Mesendoderm (in vitro differentiated cells): ENCODE results near the gene EGFR.

Experiments used
- DNase-seq: peaks from one replicate; pipeline ENCODE4 v3.0.0; 2013
- H2AK5ac ChIP-seq: 2 replicates; pipeline ENCODE4 v1.6.1; 2013; ENCODE audit warnings: low read length, inconsistent platforms
- H2BK120ac ChIP-seq: 2 replicates; pipeline ENCODE4 v1.6.1; 2013; ENCODE audit warnings: low read depth, mild to moderate bottlenecking, low read length, moderate library complexity, mixed read lengths
- H2BK15ac ChIP-seq: replicated peaks from 2 replicates; pipeline ENCODE4 v1.6.1; 2013; ENCODE audit warnings: low read depth, mild to moderate bottlenecking, moderate library complexity
- H2BK5ac ChIP-seq: 2 replicates; pipeline ENCODE4 v1.6.1; 2013; ENCODE audit warnings: low read length, inconsistent platforms
- H3K18ac ChIP-seq: 2 replicates; pipeline ENCODE4 v1.6.1; 2013; ENCODE audit warnings: mild to moderate bottlenecking, low read length, mixed read lengths
- H3K23ac ChIP-seq: one replicate; pipeline ENCODE4 v1.6.1; 2013; ENCODE audit warnings: low read length
- H3K27ac ChIP-seq: 2 replicates; pipeline ENCODE4 v1.5.1; 2013; ENCODE audit warnings: low read depth, mild to moderate bottlenecking, inconsistent platforms, low read length, moderate library complexity
- H3K27me3 ChIP-seq: 2 replicates; pipeline ENCODE4 v1.6.1; 2013; ENCODE audit warnings: low read length, control low read depth, mild to moderate bottlenecking, inconsistent platforms; ENCODE audit not compliant: insufficient read depth, poor library complexity
- H3K36me3 ChIP-seq: 2 replicates; pipeline ENCODE4 v1.6.1; 2013; ENCODE audit warnings: low read length, inconsistent platforms; ENCODE audit not compliant: control insufficient read depth, insufficient read depth
- H3K4ac ChIP-seq: one replicate; pipeline ENCODE4 v1.6.1; 2013; ENCODE audit warnings: low read depth, mild to moderate bottlenecking, low read length, moderate library complexity
- H3K4me1 ChIP-seq: 2 replicates; pipeline ENCODE4 v1.6.1; 2013; ENCODE audit warnings: low read depth, low read length, inconsistent platforms; ENCODE audit not compliant: control insufficient read depth
- H3K4me2 ChIP-seq: 2 replicates; pipeline ENCODE4 v1.6.1; 2013; ENCODE audit warnings: low read length
- H3K4me3 ChIP-seq: 2 replicates; pipeline ENCODE4 v1.5.1; 2013; ENCODE audit warnings: mild to moderate bottlenecking, low read length
- H3K56ac ChIP-seq: one replicate; pipeline ENCODE4 v1.6.1; 2013; ENCODE audit warnings: low read length
- H3K79me1 ChIP-seq: 2 replicates; pipeline ENCODE4 v1.6.1; 2013; ENCODE audit warnings: low read length, inconsistent platforms
- H3K79me2 ChIP-seq: 2 replicates; pipeline ENCODE4 v1.6.1; 2013; ENCODE audit warnings: mild to moderate bottlenecking, low read length; ENCODE audit not compliant: control insufficient read depth, insufficient read depth
- H3K9ac ChIP-seq: 2 replicates; pipeline ENCODE4 v1.6.1; 2013; ENCODE audit warnings: low read length, inconsistent platforms
- H4K5ac ChIP-seq: one replicate; pipeline ENCODE4 v1.6.1; 2013; ENCODE audit warnings: low read length
- H4K8ac ChIP-seq: one replicate; pipeline ENCODE4 v1.6.1; 2013; ENCODE audit warnings: low read depth, mild to moderate bottlenecking, control low read depth, low read length, moderate library complexity
- WGBS: extraction: QIAGEN DNeasy Blood & Tissue Kit; methylation state at CpG from one replicate; pipeline ENCODE4 v1.1.7; 2013; ENCODE audit warnings: low lambda C conversion rate, missing lambda C conversion rate; ENCODE audit not compliant: insufficient coverage; ENCODE audit errors: extremely low coverage; 5-methylcytosine and 5-hydroxymethylcytosine counted together

EGFR gene

GRCh38 chr7:55158541-55159382 is 139.9 kb downstream of the EGFR start:
- WGBS, result no CpG with 5 or more reads among the region's 10 CpGs
- Histone ChIP-seq H3K27ac (no peak overlapping the region), H3K4me1 (no peaks in the 10 kb centered on the region)

GRCh38 chr7:55160539-55160938 is 141.7 kb downstream of the EGFR start:
- no CpG with 5 or more reads among the region's 4 CpGs for WGBS
- DNase-seq, result no peak
- no peaks in the 10 kb centered on the region for H3K79me1 ChIP-seq
- no peak overlapping the region for H3K23ac ChIP-seq
- H3K56ac ChIP-seq, result no peak overlapping the region
- H3K27me3 ChIP-seq, result no peaks in the 10 kb centered on the region
- no peak overlapping the region for H4K5ac ChIP-seq
- no peak overlapping the region for H2BK15ac ChIP-seq
- H2AK5ac ChIP-seq, result no peak overlapping the region
- no peak overlapping the region for H3K27ac ChIP-seq
- no peak overlapping the region for H2BK5ac ChIP-seq
- no peaks in the 10 kb centered on the region for H3K79me2 ChIP-seq
- H4K8ac ChIP-seq, result no peak overlapping the region
- no peaks in the 10 kb centered on the region for H3K4me1 ChIP-seq
- no peak overlapping the region for H3K18ac ChIP-seq
- no peak overlapping the region for H3K4ac ChIP-seq
- H2BK120ac ChIP-seq, result no peak overlapping the region
- no peak overlapping the region for H3K4me3 ChIP-seq
- no peak overlapping the region for H3K9ac ChIP-seq
- no peak overlapping the region for H3K4me2 ChIP-seq
- H3K36me3 ChIP-seq, result no peaks in the 10 kb centered on the region

More at GRCh38 chr7:55158541-55159382, 139.9 kb downstream of the EGFR start:
- Histone ChIP-seq H3K79me2 (no peaks in the 10 kb centered on the region), H3K23ac (no peak overlapping the region), H3K36me3 (no peaks in the 10 kb centered on the region), H3K18ac (no peak overlapping the region), H4K5ac (no peak overlapping the region), H2BK120ac (no peak overlapping the region), H2AK5ac (no peak overlapping the region), H3K4ac (no peak overlapping the region), H3K4me3 (no peak overlapping the region), H4K8ac (no peak overlapping the region), H3K79me1 (no peaks in the 10 kb centered on the region), H3K27me3 (no peaks in the 10 kb centered on the region), H2BK15ac (no peak overlapping the region), H3K4me2 (no peak overlapping the region), H2BK5ac (no peak overlapping the region), H3K56ac (no peak overlapping the region), H3K9ac (no peak overlapping the region)
- DNase-seq, result no peak

GRCh38 chr7:55161154-55161687 is 142.4 kb downstream of the EGFR start:
- Histone ChIP-seq H2BK15ac (no peak overlapping the region), H2BK5ac (no peak overlapping the region)

GRCh38 chr7:55162476-55162875 is 143.7 kb downstream of the EGFR start:
- no peak overlapping the region for H2BK120ac ChIP-seq
- no peak for DNase-seq
- no peak overlapping the region for H4K8ac ChIP-seq
- H3K4me3 ChIP-seq, result no peak overlapping the region
- H3K79me2 ChIP-seq, result no peaks in the 10 kb centered on the region
- no peak overlapping the region for H3K23ac ChIP-seq
- no peak overlapping the region for H3K9ac ChIP-seq
- no peak overlapping the region for H3K56ac ChIP-seq
- no peak overlapping the region for H3K18ac ChIP-seq
- no peak overlapping the region for H3K4me2 ChIP-seq
- H3K4ac ChIP-seq, result no peak overlapping the region
- no peaks in the 10 kb centered on the region for H3K36me3 ChIP-seq
- no peak overlapping the region for H4K5ac ChIP-seq
- H3K27ac ChIP-seq, result no peak overlapping the region
- no peak overlapping the region for H2AK5ac ChIP-seq
- H2BK15ac ChIP-seq, result no peak overlapping the region
- no peaks in the 10 kb centered on the region for H3K4me1 ChIP-seq
- no peaks in the 10 kb centered on the region for H3K79me1 ChIP-seq
- no peak overlapping the region for H2BK5ac ChIP-seq
- no peaks in the 10 kb centered on the region for H3K27me3 ChIP-seq
- no CpG with 5 or more reads among the region's 3 CpGs for WGBS

More at GRCh38 chr7:55161154-55161687, 142.4 kb downstream of the EGFR start:
- Histone ChIP-seq H3K23ac (no peak overlapping the region), H3K79me1 (no peaks in the 10 kb centered on the region), H3K27me3 (no peaks in the 10 kb centered on the region), H2BK120ac (no peak overlapping the region), H3K4me1 (no peaks in the 10 kb centered on the region), H3K56ac (no peak overlapping the region), H3K4me2 (no peak overlapping the region), H3K36me3 (no peaks in the 10 kb centered on the region), H4K8ac (no peak overlapping the region), H4K5ac (no peak overlapping the region), H3K79me2 (no peaks in the 10 kb centered on the region), H3K18ac (no peak overlapping the region), H2AK5ac (no peak overlapping the region), H3K9ac (no peak overlapping the region), H3K4ac (no peak overlapping the region), H3K27ac (no peak overlapping the region), H3K4me3 (no peak overlapping the region)
- DNase-seq, result no peak
- WGBS, result no CpG with 5 or more reads among the region's 16 CpGs

GRCh38 chr7:55163733-55164132 is 144.9 kb downstream of the EGFR start:
- no peak for DNase-seq
- H3K4ac ChIP-seq, result no peak overlapping the region
- H2BK15ac ChIP-seq, result no peak overlapping the region
- H3K23ac ChIP-seq, result no peak overlapping the region
- H3K9ac ChIP-seq, result no peak overlapping the region
- H3K56ac ChIP-seq, result no peak overlapping the region
- no peaks in the 10 kb centered on the region for H3K36me3 ChIP-seq
- H3K18ac ChIP-seq, result no peak overlapping the region
- no peak overlapping the region for H4K8ac ChIP-seq
- no peak overlapping the region for H3K4me3 ChIP-seq
- H2BK5ac ChIP-seq, result no peak overlapping the region
- H3K4me1 ChIP-seq, result no peaks in the 10 kb centered on the region
- H3K79me2 ChIP-seq, result no peaks in the 10 kb centered on the region
- no peak overlapping the region for H3K27ac ChIP-seq
- H3K27me3 ChIP-seq, result no peaks in the 10 kb centered on the region
- no CpG with 5 or more reads among the region's 11 CpGs for WGBS
- no peak overlapping the region for H3K4me2 ChIP-seq
- H4K5ac ChIP-seq, result no peak overlapping the region
- no peak overlapping the region for H2AK5ac ChIP-seq
- H3K79me1 ChIP-seq, result no peaks in the 10 kb centered on the region
- H2BK120ac ChIP-seq, result no peak overlapping the region
